ENCODE results near the gene GALNTL6. TPM values are rescaled to one million over a fixed set of nuclear protein-coding genes. Genes with fewer than 3 reads are reported as not detected.

The GALNTL6 gene
- total RNA-seq, 6 donors from 2014 or later = 0.26 to 18.9 TPM; not detected in 4

DNA sequence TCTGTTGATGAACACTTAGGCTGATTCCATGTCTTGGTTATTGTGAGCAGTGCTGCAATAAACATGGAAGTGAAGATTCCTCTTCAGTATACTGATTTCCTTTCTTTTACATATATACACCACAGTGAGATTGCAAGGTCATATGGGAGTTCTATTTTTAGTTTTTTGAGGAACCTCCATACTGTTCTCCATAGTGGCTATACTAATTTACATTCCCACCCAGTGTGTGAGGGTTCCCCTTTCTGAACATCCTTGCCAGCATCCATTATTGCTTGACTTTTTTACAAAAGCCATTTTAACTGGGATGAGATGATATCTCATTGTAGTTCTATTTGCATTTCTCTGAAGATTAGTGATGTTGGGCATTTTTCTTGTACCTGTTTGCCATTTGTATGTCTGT, 1274.9 kb downstream of the GALNTL6 start:
- no peak overlapping the region for H3K4me3 ChIP-seq
- DNase-seq = no peak
- H3K36me3 ChIP-seq = no peaks in the 10 kb centered on the region
- H3K27ac ChIP-seq = no peak overlapping the region
- no peak for ATAC-seq (ENCODE audit: low FRiP score in 2 of 2)
- H3K27me3 ChIP-seq = no peaks in the 10 kb centered on the region
- TF ChIP-seq EP300 (IDR thresholded peaks at IDR 0.05) (no peak), POLR2AphosphoS5 (IDR thresholded peaks at IDR 0.05) (no peak), POLR2A (IDR thresholded peaks at IDR 0.05) (no peak)
- TF ChIP-seq, protein P1, sequence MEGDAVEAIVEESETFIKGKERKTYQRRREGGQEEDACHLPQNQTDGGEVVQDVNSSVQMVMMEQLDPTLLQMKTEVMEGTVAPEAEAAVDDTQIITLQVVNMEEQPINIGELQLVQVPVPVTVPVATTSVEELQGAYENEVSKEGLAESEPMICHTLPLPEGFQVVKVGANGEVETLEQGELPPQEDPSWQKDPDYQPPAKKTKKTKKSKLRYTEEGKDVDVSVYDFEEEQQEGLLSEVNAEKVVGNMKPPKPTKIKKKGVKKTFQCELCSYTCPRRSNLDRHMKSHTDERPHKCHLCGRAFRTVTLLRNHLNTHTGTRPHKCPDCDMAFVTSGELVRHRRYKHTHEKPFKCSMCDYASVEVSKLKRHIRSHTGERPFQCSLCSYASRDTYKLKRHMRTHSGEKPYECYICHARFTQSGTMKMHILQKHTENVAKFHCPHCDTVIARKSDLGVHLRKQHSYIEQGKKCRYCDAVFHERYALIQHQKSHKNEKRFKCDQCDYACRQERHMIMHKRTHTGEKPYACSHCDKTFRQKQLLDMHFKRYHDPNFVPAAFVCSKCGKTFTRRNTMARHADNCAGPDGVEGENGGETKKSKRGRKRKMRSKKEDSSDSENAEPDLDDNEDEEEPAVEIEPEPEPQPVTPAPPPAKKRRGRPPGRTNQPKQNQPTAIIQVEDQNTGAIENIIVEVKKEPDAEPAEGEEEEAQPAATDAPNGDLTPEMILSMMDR (IDR thresholded peaks at IDR 0.05) = no peak
- H3K4me1 ChIP-seq = no peaks in the 10 kb centered on the region
- H3K9me3 ChIP-seq = no peaks in the 10 kb centered on the region
